Activated CD4-positive, alpha-beta T cell treated with anti-CD3 and anti-CD28 coated beads for 24 hours (primary cell): ENCODE results near the gene SEC11A.
"Not testable (repeated sequence)": the region's sequence is repeated elsewhere in the genome, so short reads cannot be mapped to it uniquely, and the experiment has no call there.

Experiments
- DNase-seq, 2 donors: peaks; one replicate each; pipeline ENCODE4 v3.0.0-alpha.2; 2020; ENCODE audit warnings: low read depth in 2 of 2

The SEC11A gene

GRCh38 chr15:84737005-84737404 lies 21.1 kb upstream of the SEC11A start:
- DNase-seq, result no peak

GRCh38 chr15:84736375-84736774 lies 20.4 kb upstream of the SEC11A start:
- DNase-seq, result peak; percentile 50 to 58

GRCh38 chr15:84735480-84736061 lies 19.6 kb upstream of the SEC11A start:
- DNase-seq, result not testable (repeated sequence)

- DNase-seq, result peak; percentile 57 to 60
Measured at GRCh38 chr15:84734794-84735479, 19.0 kb upstream of the SEC11A start.

GRCh38 chr15:84731774-84732173 lies 15.8 kb upstream of the SEC11A start:
- DNase-seq, result no peak

GRCh38 chr15:84727429-84727828 lies 11.5 kb upstream of the SEC11A start:
- no peak for DNase-seq

- no peak for DNase-seq
Measured at GRCh38 chr15:84725001-84725491, 9.1 kb upstream of the SEC11A start.

- DNase-seq, result no peak
Measured at GRCh38 chr15:84722628-84723027, 6.7 kb upstream of the SEC11A start.

GRCh38 chr15:84721371-84721770 lies 5.4 kb upstream of the SEC11A start:
- no peak for DNase-seq

GRCh38 chr15:84715441-84716035 lies 401 bp downstream of the SEC11A start:
- DNase-seq, result peak; percentile 37 to 51

GRCh38 chr15:84714821-84715220 lies 1.1 kb downstream of the SEC11A start:
- DNase-seq, result no peak

- no peak for DNase-seq
Measured at GRCh38 chr15:84714372-84714771, 1.6 kb downstream of the SEC11A start.

- no peak for DNase-seq
Measured at GRCh38 chr15:84703808-84704207, 12.1 kb downstream of the SEC11A start.

GRCh38 chr15:84702961-84703482 lies 12.9 kb downstream of the SEC11A start:
- no peak for DNase-seq

- no peak for DNase-seq
Measured at GRCh38 chr15:84699538-84700191, 16.3 kb downstream of the SEC11A start.

GRCh38 chr15:84697236-84697990 lies 18.5 kb downstream of the SEC11A start:
- DNase-seq, result no peak

- no peak for DNase-seq
Measured at GRCh38 chr15:84696757-84697156, 19.2 kb downstream of the SEC11A start.

GRCh38 chr15:84690342-84690741 lies 25.6 kb downstream of the SEC11A start:
- DNase-seq, result no peak

- no peak for DNase-seq
Measured at GRCh38 chr15:84689858-84690257, 26.1 kb downstream of the SEC11A start.

GRCh38 chr15:84686446-84686845 lies 29.5 kb downstream of the SEC11A start:
- not testable (repeated sequence) for DNase-seq

GRCh38 chr15:84685304-84685703 lies 30.6 kb downstream of the SEC11A start:
- DNase-seq, result no peak

- DNase-seq, result no peak
Measured at GRCh38 chr15:84684092-84684491, 31.8 kb downstream of the SEC11A start.
